ENCODE results near the gene CDK11B.
"Not testable (repeated sequence)": the region's sequence is repeated elsewhere in the genome, so short reads cannot be mapped to it uniquely, and the experiment has no call there.

Gene CDK11B

DNA sequence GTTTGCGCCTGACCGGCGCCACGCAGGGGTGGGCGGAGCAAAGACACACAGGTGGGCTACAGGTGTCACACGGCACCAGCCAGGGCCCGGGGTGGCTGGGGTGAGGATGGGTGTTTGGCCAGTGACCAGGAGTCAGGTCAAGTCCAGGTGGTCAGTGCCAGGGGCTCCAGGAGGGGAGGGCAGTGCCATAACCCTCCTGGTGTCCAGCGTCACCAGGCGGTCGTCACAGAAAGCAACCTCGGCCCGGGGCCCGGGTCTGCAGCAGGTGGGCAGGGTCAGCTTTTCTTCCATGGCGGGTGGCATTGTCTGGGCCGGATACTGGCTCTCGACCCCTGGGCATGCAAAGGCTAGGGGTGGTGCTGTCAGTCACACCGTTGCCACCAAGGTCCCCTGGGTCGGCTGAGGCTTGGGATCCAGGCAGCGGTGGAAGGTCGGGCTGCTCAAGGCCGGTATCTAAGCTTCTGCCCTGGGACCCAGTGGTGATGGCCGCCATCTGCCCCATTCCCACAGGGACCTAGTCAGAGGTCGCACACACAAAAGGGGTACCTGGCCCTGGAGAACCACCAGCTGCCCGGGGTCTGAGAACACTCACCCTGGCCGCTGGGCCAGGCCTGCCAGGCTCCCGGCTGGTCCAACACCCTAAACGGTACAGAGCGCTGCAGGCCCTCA lies 60.6 kb downstream of the CDK11B start:
- POLR2A ChIA-PET: interaction anchor here (1.4 to 2.4 kb wide), 2 partner anchors 10 to 17 kb away, joined by 3 to 16 read pairs; partner anchors contain the start of gene MIB2
- CTCF ChIA-PET: no interaction called here
- DNase-seq (ENCODE audit: extremely low spot score): no peak
- TF ChIP-seq FOXK2 (IDR thresholded peaks at IDR 0.05): no peak
- no peak for TF ChIP-seq SUZ12 (IDR thresholded peaks at IDR 0.05)
- no peak for TF ChIP-seq FOXM1 (IDR thresholded peaks at IDR 0.05; ENCODE audit: borderline replicate concordance)
- no peak for TF ChIP-seq ELF4 (IDR thresholded peaks at IDR 0.05)
- no peak for TF ChIP-seq SP1 (IDR thresholded peaks at IDR 0.05)
- no peak for TF ChIP-seq TARDBP (IDR thresholded peaks at IDR 0.05)
- no peak for TF ChIP-seq L3MBTL2 (conservative IDR thresholded peaks at IDR 0.05)
- TF ChIP-seq, protein P1, sequence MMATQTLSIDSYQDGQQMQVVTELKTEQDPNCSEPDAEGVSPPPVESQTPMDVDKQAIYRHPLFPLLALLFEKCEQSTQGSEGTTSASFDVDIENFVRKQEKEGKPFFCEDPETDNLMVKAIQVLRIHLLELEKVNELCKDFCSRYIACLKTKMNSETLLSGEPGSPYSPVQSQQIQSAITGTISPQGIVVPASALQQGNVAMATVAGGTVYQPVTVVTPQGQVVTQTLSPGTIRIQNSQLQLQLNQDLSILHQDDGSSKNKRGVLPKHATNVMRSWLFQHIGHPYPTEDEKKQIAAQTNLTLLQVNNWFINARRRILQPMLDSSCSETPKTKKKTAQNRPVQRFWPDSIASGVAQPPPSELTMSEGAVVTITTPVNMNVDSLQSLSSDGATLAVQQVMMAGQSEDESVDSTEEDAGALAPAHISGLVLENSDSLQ (IDR thresholded peaks at IDR 0.05): no peak
- TF ChIP-seq CTBP1 (IDR thresholded peaks at IDR 0.05; ENCODE audit: borderline replicate concordance): no peak
- TF ChIP-seq ARNT (IDR thresholded peaks at IDR 0.05): no peak
- TF ChIP-seq FOXA1 (IDR thresholded peaks at IDR 0.05): no peak
- TF ChIP-seq BHLHE40 (IDR thresholded peaks at IDR 0.05; ENCODE audit: borderline replicate concordance): no peak
- no peak for TF ChIP-seq ZNF384 (IDR thresholded peaks at IDR 0.05)
- no peak for TF ChIP-seq NFRKB (IDR thresholded peaks at IDR 0.05)

DNA sequence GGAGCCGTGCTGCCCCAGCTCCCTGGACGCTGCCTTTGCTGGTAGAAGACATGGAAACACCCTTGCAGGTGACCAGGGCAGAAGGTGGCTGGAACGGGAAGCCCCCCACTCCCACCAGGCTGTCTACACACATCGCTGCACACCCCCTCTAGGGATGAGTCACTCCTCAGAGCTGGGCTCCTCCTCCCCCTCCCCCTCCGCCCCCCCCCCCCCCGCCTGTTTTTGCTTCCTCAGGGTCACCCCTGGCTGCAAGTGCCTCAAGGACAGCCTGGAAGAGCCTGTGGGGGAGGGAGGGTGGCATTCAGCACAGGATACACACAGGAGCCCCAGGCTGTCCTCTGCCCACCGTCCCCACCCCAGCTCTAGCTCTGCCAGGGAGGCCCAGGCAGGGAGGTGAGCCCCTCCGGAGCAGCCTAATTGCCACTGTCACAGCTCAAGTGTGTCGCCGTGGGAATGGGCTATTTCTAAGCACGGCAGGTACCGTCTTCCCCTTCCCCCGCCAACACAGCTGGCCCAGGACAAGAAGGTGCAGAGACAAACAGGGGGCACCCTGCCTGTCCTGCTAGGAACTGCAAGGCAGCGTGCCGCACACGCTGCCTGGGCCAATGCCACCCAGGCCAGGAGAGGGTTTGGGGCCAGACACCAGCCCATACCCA lies 61.4 kb downstream of the CDK11B start:
- TF ChIP-seq L3MBTL2 (conservative IDR thresholded peaks at IDR 0.05) (no peak), ARNT (IDR thresholded peaks at IDR 0.05) (no peak), TARDBP (IDR thresholded peaks at IDR 0.05) (no peak), BHLHE40 (IDR thresholded peaks at IDR 0.05; ENCODE audit: borderline replicate concordance) (no peak), HDGF (IDR thresholded peaks at IDR 0.05; ENCODE audit: borderline replicate concordance) (no peak), SP1 (IDR thresholded peaks at IDR 0.05) (no peak)
- CTCF ChIA-PET: no interaction called here
- DNase-seq (ENCODE audit: extremely low spot score): no peak

DNA sequence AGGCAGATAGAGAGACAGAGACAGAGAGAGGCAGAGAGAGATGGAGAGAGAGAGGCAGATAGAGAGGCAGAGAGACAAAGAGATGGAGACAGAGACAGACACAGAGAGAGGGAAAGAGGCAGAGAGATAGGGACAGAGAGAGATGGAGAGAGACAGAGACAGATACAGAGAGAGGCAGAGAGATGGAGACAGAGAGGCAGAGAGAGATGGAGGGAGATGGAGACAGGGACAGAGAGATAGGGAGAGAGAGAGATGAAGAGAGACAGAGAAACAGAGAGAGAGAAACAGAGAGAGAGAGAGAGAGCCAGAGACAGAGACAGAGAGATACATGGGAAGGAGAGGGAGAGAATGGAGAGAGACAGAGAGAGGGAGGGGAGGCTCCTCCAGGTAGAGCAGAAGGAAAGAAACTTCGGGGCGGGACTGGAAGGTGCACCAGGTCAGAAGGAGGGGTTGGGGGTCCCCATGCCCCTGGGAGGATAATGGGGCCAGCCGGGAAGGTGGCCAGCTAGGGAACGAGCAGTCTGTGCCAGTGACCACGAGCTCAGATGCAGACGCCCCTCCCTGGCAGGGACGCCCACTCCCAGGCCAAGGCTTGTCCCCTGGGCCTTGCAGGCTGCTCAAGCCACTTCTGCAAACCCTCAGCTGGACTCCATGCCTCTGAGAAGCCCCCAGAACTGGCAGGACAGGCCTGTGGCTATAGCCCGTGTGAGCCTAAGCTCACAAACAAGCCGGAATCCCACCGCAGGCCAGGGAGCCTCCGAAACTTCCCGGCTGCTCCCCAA lies 62.1 kb downstream of the CDK11B start:
- TF ChIP-seq CTBP1 (IDR thresholded peaks at IDR 0.05; ENCODE audit: borderline replicate concordance) (0 out of 2 replicates have a peak, but pooled peaks have one; percentile 4), SUZ12 (IDR thresholded peaks at IDR 0.05) (no peak), SP1 (IDR thresholded peaks at IDR 0.05) (no peak), ARNT (IDR thresholded peaks at IDR 0.05) (no peak)
- ChIA-PET CTCF (no interaction called here), POLR2A (interaction anchor here (0.9 to 2.4 kb wide), 5 partner anchors 10 to 26 kb away, joined by 3 to 16 read pairs (median 3); partner anchors contain the start of gene MIB2)

More for the DNA sequence above, 61.4 kb downstream of the CDK11B start:
- POLR2A ChIA-PET: interaction anchor here (0.9 to 2.4 kb wide), 5 partner anchors 11 to 25 kb away, joined by 3 to 16 read pairs (median 3); partner anchors contain the start of gene MIB2

DNA sequence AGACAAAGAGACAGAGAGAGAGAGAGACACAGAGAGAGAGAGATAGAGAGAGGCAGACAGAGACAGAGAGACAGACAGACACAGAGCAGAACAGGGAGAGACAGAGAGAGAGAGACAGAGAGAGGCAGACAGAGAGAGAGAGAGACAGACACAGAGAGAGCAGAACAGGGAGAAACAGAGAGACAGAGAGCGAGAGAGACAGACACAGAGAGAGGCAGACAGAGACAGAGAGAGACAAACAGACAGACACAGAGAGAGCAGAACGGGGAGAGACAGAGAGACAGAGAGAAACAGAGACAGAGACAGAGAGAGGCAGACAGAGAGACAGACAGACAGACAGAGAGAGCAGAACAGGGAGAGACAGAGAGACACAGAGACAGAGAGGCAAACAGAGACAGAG lies 63.5 kb downstream of the CDK11B start:
- POLR2A ChIA-PET, CTCF ChIA-PET: not testable (repeated sequence)

More for the DNA sequence above, 62.1 kb downstream of the CDK11B start:
- no peak for DNase-seq (ENCODE audit: extremely low spot score)

DNA sequence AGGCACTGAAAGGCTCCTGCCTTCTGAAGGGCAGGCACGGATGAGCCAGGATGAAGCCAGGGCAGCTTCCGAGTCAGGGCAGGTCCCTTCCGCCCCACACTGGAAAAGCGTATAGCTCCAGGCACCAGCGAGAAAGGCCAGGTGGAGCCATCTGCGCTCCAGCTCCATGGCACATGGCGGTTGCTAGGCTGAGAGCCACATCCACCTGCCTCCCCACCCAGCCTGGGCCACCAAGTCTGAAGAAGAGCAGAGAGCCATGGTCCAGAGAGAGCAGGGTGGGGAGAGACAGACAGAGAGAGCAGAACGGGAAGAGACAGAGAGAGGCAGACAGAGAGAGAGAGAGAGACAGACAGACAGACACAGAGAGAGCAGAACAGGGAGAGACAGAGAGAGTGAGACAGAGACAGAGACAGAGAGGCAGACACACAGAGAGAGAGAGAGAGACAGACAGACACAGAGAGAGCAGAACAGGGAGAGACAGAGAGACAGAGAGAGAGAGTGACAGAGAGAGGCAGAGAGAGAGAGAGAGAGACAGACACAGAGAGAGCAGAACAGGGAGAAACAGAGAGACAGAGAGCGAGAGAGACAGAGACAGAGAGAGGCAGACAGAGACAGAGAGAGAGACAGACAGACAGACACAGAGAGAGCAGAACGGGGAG lies 64.1 kb downstream of the CDK11B start:
- POLR2A ChIA-PET: interaction anchor here (1.7 kb wide), 1 partner anchor 20 kb away, joined by 6 read pairs; the partner anchor contains the start of gene MIB2
- DNase-seq (ENCODE audit: extremely low spot score): no peak
- CTCF ChIA-PET: no interaction called here
- TF ChIP-seq LEF1 (IDR thresholded peaks at IDR 0.05; ENCODE audit: borderline replicate concordance): no peak
- TF ChIP-seq FOXK2 (IDR thresholded peaks at IDR 0.05): no peak
- TF ChIP-seq TARDBP (IDR thresholded peaks at IDR 0.05): no peak
- TF ChIP-seq HDGF (IDR thresholded peaks at IDR 0.05; ENCODE audit: borderline replicate concordance): no peak
- no peak for TF ChIP-seq L3MBTL2 (conservative IDR thresholded peaks at IDR 0.05)
- no peak for TF ChIP-seq SUZ12 (IDR thresholded peaks at IDR 0.05)
- TF ChIP-seq, protein P1 (IDR thresholded peaks at IDR 0.05): no peak
- no peak for TF ChIP-seq ZNF384 (IDR thresholded peaks at IDR 0.05)
- TF ChIP-seq FOXM1 (IDR thresholded peaks at IDR 0.05; ENCODE audit: borderline replicate concordance): no peak
- TF ChIP-seq ELF4 (IDR thresholded peaks at IDR 0.05): no peak
- TF ChIP-seq BHLHE40 (IDR thresholded peaks at IDR 0.05; ENCODE audit: borderline replicate concordance): no peak
- TF ChIP-seq ARNT (IDR thresholded peaks at IDR 0.05): no peak
- TF ChIP-seq FOXA1 (IDR thresholded peaks at IDR 0.05): no peak
- TF ChIP-seq CTBP1 (IDR thresholded peaks at IDR 0.05; ENCODE audit: borderline replicate concordance): no peak
- TF ChIP-seq SP1 (IDR thresholded peaks at IDR 0.05): no peak
- TF ChIP-seq NFRKB (IDR thresholded peaks at IDR 0.05): no peak

More for the DNA sequence above, 63.5 kb downstream of the CDK11B start:
- DNase-seq (ENCODE audit: extremely low spot score): not testable (repeated sequence)
